Osteocyte (in vitro differentiated cells): ENCODE measurements around the gene CLDN2. TPM values are rescaled to one million over a fixed set of nuclear protein-coding genes. Genes with fewer than 3 reads are reported as not detected.

Source experiments
- DNase-seq: peaks from one replicate; pipeline ENCODE4 v3.0.0; 2021; ENCODE audit warnings: mixed read lengths; ENCODE audit not compliant: unreplicated experiment; ENCODE audit errors: extremely low spot score
- H3K27ac Mint-ChIP-seq: one replicate; pipeline ENCODE4 v1.8.0; 2021; ENCODE audit warnings: mild to moderate bottlenecking, mixed read lengths; ENCODE audit not compliant: unreplicated experiment
- H3K27me3 Mint-ChIP-seq: one replicate; pipeline ENCODE4 v1.8.0; 2021; ENCODE audit warnings: mixed read lengths; ENCODE audit not compliant: unreplicated experiment
- H3K36me3 Mint-ChIP-seq: one replicate; pipeline ENCODE4 v1.8.0; 2021; ENCODE audit warnings: mixed read lengths; ENCODE audit not compliant: unreplicated experiment
- H3K4me1 Mint-ChIP-seq: one replicate; pipeline ENCODE4 v1.8.0; 2021; ENCODE audit warnings: mixed read lengths; ENCODE audit not compliant: unreplicated experiment
- H3K4me3 Mint-ChIP-seq: one replicate; pipeline ENCODE4 v1.8.0; 2021; ENCODE audit warnings: mild to moderate bottlenecking, moderate library complexity, mixed read lengths; ENCODE audit not compliant: unreplicated experiment
- H3K9me3 Mint-ChIP-seq: one replicate; pipeline ENCODE4 v1.8.0; 2021; ENCODE audit warnings: mixed read lengths; ENCODE audit not compliant: unreplicated experiment
- total RNA-seq: library from RNA; stranded (reverse); gene quantifications from 2 replicates; pipeline ENCODE4 v1.2.1, GENCODE V29; 2021
- TF ChIP-seq, protein P1 (sequence below): fragments of 200-600 bp; sonication (generic); IDR thresholded peaks from 2 replicates; pipeline ENCODE4 v1.5.0; 2021; ENCODE audit warnings: antibody characterized with exemption, mild to moderate bottlenecking, moderate library complexity

CLDN2 gene
- total RNA-seq, 1 donor from 2014 or later: 0.11 TPM

DNA sequence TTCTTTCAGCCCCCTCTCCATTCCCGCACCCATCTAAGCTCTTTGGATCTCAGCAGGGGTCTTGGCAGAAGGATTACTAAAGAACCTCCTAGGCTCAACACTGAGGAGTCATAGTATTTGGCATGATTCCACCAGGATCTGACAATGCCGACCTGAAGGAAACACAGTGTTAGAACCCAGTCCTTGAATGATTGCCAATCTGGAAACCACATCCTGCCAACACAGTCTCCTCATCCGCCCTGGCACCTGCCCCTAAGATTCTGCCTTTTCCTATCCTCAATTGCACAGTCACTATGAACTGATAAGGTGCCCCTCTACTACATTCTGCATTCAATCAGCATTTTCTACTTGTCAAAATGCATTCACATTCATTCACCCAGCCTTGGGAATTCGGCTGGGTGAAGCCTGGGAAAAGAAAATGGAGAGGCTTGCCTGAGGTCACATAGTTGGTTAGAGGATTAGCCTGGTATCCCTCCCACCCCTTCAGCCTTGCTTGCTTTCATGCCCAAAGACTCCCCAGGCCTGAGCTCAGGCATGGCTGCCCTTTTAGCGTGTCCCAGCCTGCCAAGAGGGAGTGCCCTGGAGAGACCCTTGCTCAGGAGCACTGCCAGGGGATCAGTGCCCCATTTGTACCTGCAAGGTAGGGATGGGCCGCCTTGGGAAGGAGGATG lies 2.2 kb upstream of the CLDN2 start:
- DNase-seq: no peak

DNA sequence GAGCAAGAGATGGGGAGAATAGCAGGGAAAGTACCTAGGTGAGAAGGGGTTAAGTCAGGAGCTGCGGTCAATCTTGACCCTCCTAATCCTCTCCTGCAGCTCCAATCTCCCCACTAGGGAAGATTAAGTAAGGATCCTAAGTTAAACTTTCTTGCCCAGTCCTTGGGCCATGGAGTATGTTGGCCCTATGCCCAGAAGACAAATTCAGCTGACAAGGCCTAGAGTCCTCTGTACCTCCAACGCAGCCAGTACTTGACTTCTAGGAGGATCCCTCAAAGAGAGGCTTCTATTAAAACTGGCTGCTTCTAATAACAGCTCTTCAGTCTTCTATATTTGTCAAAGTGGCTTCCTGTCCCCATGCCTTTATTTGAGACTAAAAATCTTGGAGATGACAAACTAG lies 1.4 kb downstream of the CLDN2 start:
- Mint-ChIP-seq H3K36me3 (no peaks in the 10 kb centered on the region), H3K27ac (no peak overlapping the region), H3K4me1 (peaks cover 40% of the 10 kb centered on the region), H3K9me3 (no peaks in the 10 kb centered on the region), H3K27me3 (no peaks in the 10 kb centered on the region), H3K4me3 (no peak overlapping the region)
- TF ChIP-seq, protein P1, sequence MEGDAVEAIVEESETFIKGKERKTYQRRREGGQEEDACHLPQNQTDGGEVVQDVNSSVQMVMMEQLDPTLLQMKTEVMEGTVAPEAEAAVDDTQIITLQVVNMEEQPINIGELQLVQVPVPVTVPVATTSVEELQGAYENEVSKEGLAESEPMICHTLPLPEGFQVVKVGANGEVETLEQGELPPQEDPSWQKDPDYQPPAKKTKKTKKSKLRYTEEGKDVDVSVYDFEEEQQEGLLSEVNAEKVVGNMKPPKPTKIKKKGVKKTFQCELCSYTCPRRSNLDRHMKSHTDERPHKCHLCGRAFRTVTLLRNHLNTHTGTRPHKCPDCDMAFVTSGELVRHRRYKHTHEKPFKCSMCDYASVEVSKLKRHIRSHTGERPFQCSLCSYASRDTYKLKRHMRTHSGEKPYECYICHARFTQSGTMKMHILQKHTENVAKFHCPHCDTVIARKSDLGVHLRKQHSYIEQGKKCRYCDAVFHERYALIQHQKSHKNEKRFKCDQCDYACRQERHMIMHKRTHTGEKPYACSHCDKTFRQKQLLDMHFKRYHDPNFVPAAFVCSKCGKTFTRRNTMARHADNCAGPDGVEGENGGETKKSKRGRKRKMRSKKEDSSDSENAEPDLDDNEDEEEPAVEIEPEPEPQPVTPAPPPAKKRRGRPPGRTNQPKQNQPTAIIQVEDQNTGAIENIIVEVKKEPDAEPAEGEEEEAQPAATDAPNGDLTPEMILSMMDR: no peak
- DNase-seq: no peak

More for the DNA sequence above, 2.2 kb upstream of the CLDN2 start:
- Mint-ChIP-seq H3K4me1 (peaks cover 41% of the 10 kb centered on the region), H3K27ac (peak overlapping the region; percentile 73), H3K27me3 (no peaks in the 10 kb centered on the region), H3K4me3 (no peak overlapping the region), H3K36me3 (no peaks in the 10 kb centered on the region), H3K9me3 (peaks cover 3% of the 10 kb centered on the region)
- TF ChIP-seq, protein P1: no peak

DNA sequence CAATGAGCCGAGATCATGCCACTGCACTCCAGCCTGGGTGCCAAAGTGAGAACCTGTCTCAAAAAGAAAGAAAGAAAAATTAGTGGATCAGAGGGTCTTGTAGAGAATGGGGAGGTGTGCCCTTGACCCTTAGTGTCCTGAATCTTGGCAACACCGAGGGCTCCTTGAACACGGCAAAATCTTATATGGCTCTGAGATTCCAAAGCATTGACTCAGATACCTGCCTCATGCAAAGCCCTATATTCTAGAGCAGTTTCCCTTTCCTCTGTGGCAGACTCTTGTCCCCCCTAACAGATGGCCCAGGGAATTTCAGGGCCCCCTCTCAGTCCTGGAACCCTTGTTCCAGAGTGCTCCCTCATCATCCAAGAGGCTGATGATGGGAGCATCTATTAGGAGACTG lies 6.8 kb downstream of the CLDN2 start:
- H3K9me3 Mint-ChIP-seq: no peaks in the 10 kb centered on the region
- peak; percentile 17 for DNase-seq
- no peaks in the 10 kb centered on the region for H3K27me3 Mint-ChIP-seq
- H3K4me3 Mint-ChIP-seq: no peak overlapping the region
- H3K4me1 Mint-ChIP-seq: peaks cover under 1% of the 10 kb centered on the region
- TF ChIP-seq, protein P1: no peak
- H3K36me3 Mint-ChIP-seq: no peaks in the 10 kb centered on the region
- no peak overlapping the region for H3K27ac Mint-ChIP-seq

DNA sequence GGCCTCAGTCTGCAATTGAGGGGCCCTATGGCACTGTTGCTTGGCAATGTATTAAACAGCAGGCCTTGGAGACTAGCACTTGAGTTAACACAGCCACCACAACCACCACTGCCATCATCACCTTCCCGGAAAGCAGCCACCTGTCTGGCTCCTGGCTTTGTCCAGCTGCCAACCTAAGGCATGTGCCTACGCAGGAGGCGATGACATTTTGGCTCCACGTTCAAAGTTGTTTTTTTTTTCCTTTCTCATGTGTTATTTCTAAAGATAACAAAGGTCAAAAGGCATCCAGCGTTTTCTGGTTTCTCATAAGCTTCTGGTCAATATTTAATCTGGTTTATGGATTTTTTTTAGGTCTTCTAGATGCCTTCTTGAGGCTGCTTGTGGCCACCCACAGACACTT lies 7.5 kb downstream of the CLDN2 start:
- H3K27me3 Mint-ChIP-seq: no peaks in the 10 kb centered on the region
- DNase-seq: no peak

DNA sequence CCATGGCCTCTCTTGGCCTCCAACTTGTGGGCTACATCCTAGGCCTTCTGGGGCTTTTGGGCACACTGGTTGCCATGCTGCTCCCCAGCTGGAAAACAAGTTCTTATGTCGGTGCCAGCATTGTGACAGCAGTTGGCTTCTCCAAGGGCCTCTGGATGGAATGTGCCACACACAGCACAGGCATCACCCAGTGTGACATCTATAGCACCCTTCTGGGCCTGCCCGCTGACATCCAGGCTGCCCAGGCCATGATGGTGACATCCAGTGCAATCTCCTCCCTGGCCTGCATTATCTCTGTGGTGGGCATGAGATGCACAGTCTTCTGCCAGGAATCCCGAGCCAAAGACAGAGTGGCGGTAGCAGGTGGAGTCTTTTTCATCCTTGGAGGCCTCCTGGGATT lies 8.0 kb downstream of the CLDN2 start:
- Mint-ChIP-seq H3K27me3 (no peaks in the 10 kb centered on the region), H3K27ac (no peak overlapping the region), H3K4me3 (no peak overlapping the region), H3K4me1 (peaks cover 7% of the 10 kb centered on the region), H3K9me3 (no peaks in the 10 kb centered on the region), H3K36me3 (no peaks in the 10 kb centered on the region)
- TF ChIP-seq, protein P1: no peak
- DNase-seq: no peak

More for the DNA sequence above, 7.5 kb downstream of the CLDN2 start:
- H3K9me3 Mint-ChIP-seq: no peaks in the 10 kb centered on the region
- H3K4me3 Mint-ChIP-seq: no peak overlapping the region
- no peak overlapping the region for H3K27ac Mint-ChIP-seq
- H3K4me1 Mint-ChIP-seq: peaks cover 6% of the 10 kb centered on the region
- no peaks in the 10 kb centered on the region for H3K36me3 Mint-ChIP-seq
- TF ChIP-seq, protein P1: no peak
